B cell (primary cell): ENCODE measurements around the gene CTNNB1.

Source experiments
- CTCF ChIP-seq: fragments of 200-600 bp; IDR thresholded peaks from one replicate; pipeline ENCODE4 v1.8.0; 2022; ENCODE audit warnings: antibody characterized with exemption, mild to moderate bottlenecking
- EZH2 ChIP-seq: IDR thresholded peaks from 2 replicates; pipeline ENCODE4 v1.6.1; 2012; ENCODE audit warnings: borderline replicate concordance, low read depth, mild to moderate bottlenecking, moderate library complexity, low read length; ENCODE audit not compliant: insufficient read depth, poor library complexity, severe bottlenecking

- TF ChIP-seq CTCF, result no peak
- TF ChIP-seq EZH2, result no peak
Measured at GRCh38 chr3:41199866-41200668, 762 bp downstream of the CTNNB1 start.
